Endodermal cell (in vitro differentiated cells): ENCODE data around the gene C11orf16. TPM values are rescaled to one million over a fixed set of nuclear protein-coding genes. Genes with fewer than 3 reads are reported as not detected.
"Not testable (repeated sequence)": the region's sequence is repeated elsewhere in the genome, so short reads cannot be mapped to it uniquely, and the experiment has no call there.

ENCODE experiments used
- DNase-seq: peaks from one replicate; pipeline ENCODE4 v3.0.0-alpha.2; 2017
- H3K27ac ChIP-seq: 2 replicates; pipeline ENCODE4 v1.5.1; 2013; ENCODE audit warnings: mild to moderate bottlenecking, low read depth, low read length, moderate library complexity
- H3K27me3 ChIP-seq: 2 replicates; pipeline ENCODE4 v1.6.1; 2013; ENCODE audit warnings: mild to moderate bottlenecking, low read length, moderate library complexity; ENCODE audit not compliant: insufficient read depth, control insufficient read depth, poor library complexity, severe bottlenecking
- H3K36me3 ChIP-seq: 2 replicates; pipeline ENCODE4 v1.7.0; 2013; ENCODE audit warnings: mild to moderate bottlenecking, low read length, moderate library complexity; ENCODE audit not compliant: control insufficient read depth, insufficient read depth
- H3K4me1 ChIP-seq: one replicate; pipeline ENCODE4 v1.7.0; 2013; ENCODE audit warnings: low read length; ENCODE audit not compliant: control insufficient read depth, insufficient read depth
- H3K4me3 ChIP-seq: 2 replicates; pipeline ENCODE4 v1.5.1; 2013; ENCODE audit warnings: mild to moderate bottlenecking, low read length, moderate library complexity
- H3K9ac ChIP-seq: 2 replicates; pipeline ENCODE4 v1.6.1; 2013; ENCODE audit warnings: mild to moderate bottlenecking, low read length, moderate library complexity; ENCODE audit not compliant: poor library complexity, severe bottlenecking; ENCODE audit errors: extremely low read depth
- H3K9me3 ChIP-seq: 2 replicates; pipeline ENCODE4 v1.6.1; 2013; ENCODE audit warnings: mild to moderate bottlenecking, low read length, moderate library complexity; ENCODE audit not compliant: control insufficient read depth
- H3K27ac Mint-ChIP-seq: 2 replicates; pipeline ENCODE4 v1.8.0; 2020; ENCODE audit warnings: mixed read lengths
- H3K27me3 Mint-ChIP-seq: 2 replicates; pipeline ENCODE4 v1.8.0; 2021; ENCODE audit warnings: mild to moderate bottlenecking, mixed read lengths; ENCODE audit not compliant: insufficient read depth
- H3K36me3 Mint-ChIP-seq: 2 replicates; pipeline ENCODE4 v1.8.0; 2020; ENCODE audit warnings: low read depth, mixed read lengths
- H3K4me1 Mint-ChIP-seq: 2 replicates; pipeline ENCODE4 v1.8.0; 2020; ENCODE audit warnings: mixed read lengths
- H3K4me3 Mint-ChIP-seq: 2 replicates; pipeline ENCODE4 v1.8.0; 2020; ENCODE audit warnings: mild to moderate bottlenecking, moderate library complexity, mixed read lengths
- H3K9me3 Mint-ChIP-seq: 2 replicates; pipeline ENCODE4 v1.8.0; 2020; ENCODE audit warnings: mild to moderate bottlenecking, mixed read lengths
- CTCF ChIP-seq: fragments of 200-600 bp; sonication (generic); conservative IDR thresholded peaks from 2 replicates; pipeline ENCODE4 v1.5.0; 2021; ENCODE audit warnings: antibody characterized with exemption, mild to moderate bottlenecking
- WGBS, 2 experiments: methylation state at CpG; one replicate each; pipeline versions ENCODE4 v1.1.5 to v1.1.7; 2013; ENCODE audit warnings: missing lambda C conversion rate in 2 of 2, mixed read lengths in 1 of 2; ENCODE audit not compliant: insufficient coverage in 1 of 2, insufficient read length in 1 of 2; 5-methylcytosine and 5-hydroxymethylcytosine counted together
- total RNA-seq, 2 donors: library from RNA; stranded (reverse); fragmentation: NEBNext Ultra II Directional in 1 of 2; extraction: Animal tissue kit (Norgen Biotek cat#: 25700) in 1 of 2; gene quantifications; 2 replicates in 1 of 2; 3 replicates in 1 of 2; pipeline ENCODE4 v1.2.1, GENCODE V29; 2021

The C11orf16 gene
- total RNA-seq, 2 donors from 2014 or later: not detected

- Histone ChIP-seq H3K9ac (no peak overlapping the region), H3K27ac (no peak overlapping the region), H3K27me3 (no peaks in the 10 kb centered on the region), H3K4me1 (no peaks in the 10 kb centered on the region), H3K36me3 (no peaks in the 10 kb centered on the region), H3K9me3 (peaks cover 7% of the 10 kb centered on the region), H3K4me3 (no peak overlapping the region)
- WGBS, 2 experiments: 90% methylated on average over 2 of the region's 2 CpGs; no CpG with 5 or more reads in 1 of the 2 experiments
- Mint-ChIP-seq H3K27me3 (peaks cover 3% of the 10 kb centered on the region), H3K4me1 (no peaks in the 10 kb centered on the region), H3K36me3 (peaks cover 4% of the 10 kb centered on the region), H3K9me3 (peaks cover 31% of the 10 kb centered on the region), H3K4me3 (no peak overlapping the region), H3K27ac (no peak overlapping the region)
- no peak for TF ChIP-seq CTCF
- DNase-seq: no peak
Observed at GRCh38 chr11:8886322-8886721, 46.4 kb downstream of the C11orf16 start.

- WGBS, 2 experiments: 93 to 96% methylated on average over 7 of the region's 7 CpGs
- not testable (repeated sequence) for H3K9me3 Mint-ChIP-seq, H3K27me3 Mint-ChIP-seq, H3K4me1 Mint-ChIP-seq, H3K4me3 ChIP-seq, H3K27ac Mint-ChIP-seq, DNase-seq, H3K4me3 Mint-ChIP-seq, H3K36me3 Mint-ChIP-seq, H3K27me3 ChIP-seq, H3K36me3 ChIP-seq, H3K9ac ChIP-seq, H3K9me3 ChIP-seq, H3K27ac ChIP-seq, H3K4me1 ChIP-seq
Observed at GRCh38 chr11:8881585-8881984, 51.2 kb downstream of the C11orf16 start.

- no peak for DNase-seq
- H3K27ac Mint-ChIP-seq: no peak overlapping the region
Observed at GRCh38 chr11:8878771-8879170, 54.0 kb downstream of the C11orf16 start.

More at GRCh38 chr11:8878771-8879170, 54.0 kb downstream of the C11orf16 start:
- Histone ChIP-seq H3K27ac (no peak overlapping the region), H3K4me3 (no peak overlapping the region), H3K9me3 (no peaks in the 10 kb centered on the region), H3K36me3 (no peaks in the 10 kb centered on the region), H3K27me3 (no peaks in the 10 kb centered on the region), H3K9ac (no peak overlapping the region), H3K4me1 (no peaks in the 10 kb centered on the region)
- Mint-ChIP-seq H3K4me3 (no peak overlapping the region), H3K36me3 (no peaks in the 10 kb centered on the region), H3K4me1 (no peaks in the 10 kb centered on the region), H3K27me3 (peaks cover 4% of the 10 kb centered on the region), H3K9me3 (no peaks in the 10 kb centered on the region)
- TF ChIP-seq CTCF: no peak
- WGBS, 2 experiments: 89 to 90% methylated on average over 2 of the region's 2 CpGs
